ENCODE data around the gene CASZ1.

Gene CASZ1

GRCh38 chr1:10681296-10682107, 114.9 kb downstream of the CASZ1 start:
- no peak for FAIRE-seq

- no peak for FAIRE-seq
These were observed 116.0 kb downstream of the CASZ1 start for GRCh38 chr1:10680487-10680886.

- no peak for FAIRE-seq
These were observed 116.8 kb downstream of the CASZ1 start for GRCh38 chr1:10679496-10680220.

- FAIRE-seq = no peak
These were observed 117.6 kb downstream of the CASZ1 start for GRCh38 chr1:10678852-10679251.

DNA sequence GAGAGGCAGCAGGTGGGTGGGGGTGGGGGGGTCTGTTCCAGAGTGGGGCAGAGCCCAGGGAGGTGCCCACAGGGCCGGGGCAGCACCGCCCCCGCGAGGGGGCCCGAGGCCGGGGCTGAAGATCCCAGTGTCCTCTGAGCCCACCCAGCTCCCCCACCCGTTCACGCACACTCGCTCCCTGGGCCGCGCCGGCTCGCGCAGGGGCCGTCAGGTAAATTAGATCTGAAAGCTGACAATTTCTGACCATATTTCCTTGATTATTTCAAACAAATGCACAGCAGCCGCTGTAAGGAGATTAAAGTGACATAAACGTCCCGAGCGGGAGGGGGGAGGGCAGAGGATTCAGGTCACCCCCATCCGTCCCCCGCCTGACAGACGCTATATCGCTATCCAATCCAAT, 118.0 kb downstream of the CASZ1 start:
- FAIRE-seq = no peak

DNA sequence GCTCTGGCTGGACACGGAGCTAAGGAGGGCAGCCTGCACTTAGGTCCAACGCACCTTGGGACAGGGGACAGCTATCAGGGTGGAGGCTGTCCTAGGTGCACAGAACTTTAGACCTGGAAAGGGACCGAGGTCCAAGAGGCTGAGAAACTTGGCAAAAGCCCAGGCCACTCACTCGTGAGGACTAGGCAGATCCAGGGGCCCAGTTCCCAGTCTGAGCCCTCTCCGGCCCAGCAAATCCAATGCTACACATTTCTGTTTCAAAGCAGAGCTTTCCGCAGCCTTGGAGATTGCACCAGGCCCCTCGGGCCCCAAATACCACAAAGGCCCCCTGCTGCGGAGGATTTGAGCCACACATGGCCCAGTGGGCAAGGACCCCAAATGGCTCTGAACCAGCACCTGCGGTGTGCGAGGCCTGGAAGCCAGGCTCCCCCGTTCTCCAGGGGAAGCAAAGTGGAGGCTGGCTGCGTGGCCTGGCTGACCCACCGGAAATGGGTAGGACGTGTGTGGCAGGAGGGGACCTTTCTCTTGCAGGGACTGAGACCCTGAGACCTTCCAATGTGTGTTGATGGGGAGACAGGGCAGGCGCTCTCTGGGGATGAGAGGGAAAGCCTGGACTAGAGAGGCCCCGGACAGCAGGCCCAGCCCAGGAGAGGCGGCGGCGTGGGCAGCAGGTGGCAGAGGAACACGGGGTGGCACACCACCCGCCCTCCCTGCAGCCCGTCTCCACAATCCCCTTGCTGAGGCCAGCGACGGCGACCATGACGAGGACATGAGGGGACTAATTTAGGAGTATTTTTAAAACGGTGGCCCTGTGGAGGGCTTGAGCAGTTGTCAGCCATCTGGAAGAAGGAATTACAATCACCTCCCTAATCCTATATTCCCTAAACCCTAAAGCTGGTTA, 118.7 kb downstream of the CASZ1 start:
- FAIRE-seq = no peak

DNA sequence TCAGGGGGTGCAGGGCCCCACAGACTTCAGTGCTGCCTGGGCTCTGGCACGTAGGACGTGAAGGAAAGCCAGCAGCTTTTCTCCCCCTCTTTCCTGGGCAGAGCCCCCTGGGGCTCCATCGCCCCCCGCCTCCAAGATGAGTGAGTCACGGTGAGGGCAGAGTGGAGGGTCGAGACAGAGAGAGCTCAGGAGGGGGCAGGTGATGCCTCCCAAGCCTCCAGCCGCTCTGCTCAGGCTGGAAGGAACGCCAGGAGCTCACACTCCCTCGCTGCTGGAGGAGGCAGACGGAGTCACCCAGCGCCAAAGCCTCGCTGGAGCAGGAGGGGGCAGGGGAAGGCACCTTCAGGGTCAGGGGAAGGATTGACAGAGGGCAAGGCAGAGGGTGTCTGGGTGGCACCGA, 119.5 kb downstream of the CASZ1 start:
- no peak for FAIRE-seq

DNA sequence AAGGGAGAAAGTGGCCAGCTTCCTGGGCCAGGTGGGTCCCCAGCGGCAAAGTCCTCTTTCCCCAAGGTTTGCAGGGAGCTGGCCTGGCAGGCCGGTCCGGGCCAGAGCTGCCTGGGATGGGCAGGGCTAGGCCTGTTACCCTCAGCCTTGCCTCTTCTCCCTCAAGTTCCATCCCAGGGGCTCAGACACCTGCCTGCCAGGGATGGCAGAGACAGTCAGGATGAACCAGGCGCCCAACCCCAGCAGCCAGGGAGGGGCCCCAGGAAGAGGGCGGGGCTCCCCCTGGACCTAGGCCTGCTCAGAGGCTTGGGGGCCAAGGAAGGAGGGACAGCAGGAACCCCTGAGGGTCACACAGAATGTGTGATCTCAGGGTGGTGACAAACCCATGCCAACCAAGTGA, 120.6 kb downstream of the CASZ1 start:
- FAIRE-seq = no peak

- FAIRE-seq = no peak
These were observed 121.5 kb downstream of the CASZ1 start for GRCh38 chr1:10674700-10675609.

DNA sequence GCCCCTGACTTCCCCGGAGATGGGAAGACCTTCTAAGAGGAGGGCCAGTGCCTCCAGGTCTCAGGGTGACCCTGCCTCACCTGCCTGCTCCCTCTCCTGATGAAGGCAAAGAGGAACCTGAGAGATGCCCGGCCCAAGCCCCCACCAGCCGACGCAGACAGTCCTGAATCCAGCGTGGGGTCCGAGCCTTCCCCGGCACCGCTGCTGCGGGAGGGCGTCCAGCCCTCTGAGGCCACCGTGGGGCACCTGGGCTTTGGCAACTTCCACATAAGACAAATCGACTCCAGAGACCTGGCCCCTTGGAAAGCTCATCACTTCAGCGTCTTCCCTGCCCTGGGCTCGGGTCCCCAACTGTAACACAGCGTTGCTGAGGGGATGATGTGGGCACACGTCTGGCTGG, 122.2 kb downstream of the CASZ1 start:
- no peak for FAIRE-seq

- FAIRE-seq = no peak
These were observed 123.2 kb downstream of the CASZ1 start for GRCh38 chr1:10673109-10673711.

DNA sequence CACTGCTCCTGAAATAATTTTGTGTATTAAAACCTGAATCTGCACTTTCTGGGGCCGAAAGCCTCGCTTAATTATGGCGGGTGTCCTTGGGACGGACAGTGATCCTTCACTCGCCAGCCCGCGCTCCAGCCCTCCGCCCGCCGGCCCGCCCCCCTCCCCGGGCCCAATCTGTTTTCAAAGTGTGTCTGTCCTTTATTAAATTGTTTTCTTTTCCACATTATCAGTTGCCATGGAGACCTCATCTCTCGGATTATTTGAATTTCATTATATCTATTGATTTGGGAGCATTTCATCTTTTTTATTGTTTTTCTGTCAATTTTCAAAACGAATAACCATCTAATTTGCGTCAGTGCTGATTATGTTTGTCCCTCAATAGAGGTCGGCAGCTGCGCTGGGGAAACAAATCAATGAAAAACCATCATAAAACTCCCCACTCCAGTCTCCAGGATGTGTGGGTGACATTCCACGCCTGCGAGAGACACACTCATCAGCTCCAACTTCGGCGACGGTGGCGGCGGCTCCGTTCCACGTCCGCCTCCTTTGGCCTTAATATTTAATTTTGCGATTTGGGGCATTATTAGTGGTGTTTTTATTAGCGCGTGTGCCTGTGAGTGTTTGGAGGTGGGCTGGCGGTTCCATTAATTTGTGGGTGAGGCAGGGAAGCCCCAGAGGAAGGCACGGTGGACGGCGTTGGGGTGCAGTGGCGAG, 123.9 kb downstream of the CASZ1 start:
- no peak for FAIRE-seq

- FAIRE-seq = no peak
These were observed 124.7 kb downstream of the CASZ1 start for GRCh38 chr1:10671622-10672342.

DNA sequence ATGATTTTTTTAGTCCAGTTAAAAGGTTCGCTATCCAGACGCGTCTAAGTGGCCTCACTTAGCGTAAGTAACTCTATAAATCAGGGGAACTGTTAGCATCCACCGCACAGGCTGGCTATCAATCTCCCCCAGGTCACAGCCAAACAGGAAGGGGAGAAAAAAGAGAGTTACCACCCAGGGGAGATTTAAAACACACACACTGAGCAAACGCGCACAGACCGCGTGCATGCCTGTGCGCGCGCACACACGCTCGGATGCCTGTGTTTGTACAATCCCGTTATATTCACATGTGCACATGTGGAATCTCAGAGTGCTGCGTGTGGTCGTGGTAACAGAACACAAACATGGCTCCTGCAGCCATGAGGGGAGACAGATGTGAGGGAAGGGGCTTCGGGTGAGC, 125.4 kb downstream of the CASZ1 start:
- FAIRE-seq = no peak

GRCh38 chr1:10670190-10670589, 126.3 kb downstream of the CASZ1 start:
- no peak for FAIRE-seq

GRCh38 chr1:10669570-10669969, 126.9 kb downstream of the CASZ1 start:
- no peak for FAIRE-seq

- FAIRE-seq = no peak
These were observed 128.3 kb downstream of the CASZ1 start for GRCh38 chr1:10667861-10668761.

DNA sequence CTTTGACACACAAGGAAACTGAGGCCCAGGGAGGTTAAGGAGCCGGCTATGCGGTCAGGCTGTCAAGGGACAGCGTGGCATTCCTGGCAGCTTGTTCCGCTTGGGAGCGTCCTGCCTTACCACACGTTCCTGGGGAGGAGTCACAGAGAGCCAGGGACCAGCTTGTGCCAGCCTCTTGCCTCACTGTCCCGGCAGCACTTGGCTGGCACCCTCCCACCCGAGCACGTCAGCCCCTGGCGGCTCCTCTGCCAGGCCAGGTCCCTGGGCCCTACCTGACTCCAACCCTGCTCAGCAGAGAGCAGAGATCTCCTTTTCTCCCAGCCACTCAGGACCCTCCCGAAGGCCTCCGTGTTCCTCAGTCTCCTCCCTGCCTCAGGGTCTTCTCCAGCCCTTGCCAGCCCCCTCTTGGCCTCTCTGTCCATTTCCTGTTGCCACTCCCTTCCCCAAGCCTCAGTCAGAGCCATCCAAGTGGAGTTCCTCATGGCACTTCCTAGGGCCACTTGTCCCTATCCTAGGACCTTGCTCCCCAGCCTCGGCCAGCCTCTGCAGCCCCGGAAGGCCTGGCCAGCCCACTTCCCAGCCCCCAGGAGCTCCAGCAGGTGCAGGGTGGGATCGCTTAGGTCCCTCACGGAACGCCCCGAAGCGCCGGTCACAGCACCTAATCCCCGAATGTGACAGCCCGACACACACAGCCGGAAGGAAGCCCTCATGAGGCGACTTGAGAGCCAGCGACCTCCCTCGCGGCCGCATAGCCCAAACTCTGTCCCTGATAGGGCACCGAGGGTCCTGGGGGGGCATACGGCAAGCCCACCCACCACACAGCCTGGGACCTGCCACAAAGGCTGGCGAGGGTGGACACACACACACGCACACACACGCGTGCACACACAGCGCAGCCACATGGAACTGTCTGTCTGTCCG, 130.3 kb downstream of the CASZ1 start:
- no peak for FAIRE-seq
